Chondrocyte (in vitro differentiated cells): Measurements from ENCODE around the gene ADAMTS18. TPM values are rescaled to one million over a fixed set of nuclear protein-coding genes. Genes with fewer than 3 reads are reported as not detected.

Experiments used
- DNase-seq: peaks from one replicate; pipeline ENCODE4 v3.0.0; 2021; ENCODE audit warnings: mixed read lengths, low spot score
- H3K27ac Mint-ChIP-seq: one replicate; pipeline ENCODE4 v1.8.0; 2021; ENCODE audit warnings: mild to moderate bottlenecking, moderate library complexity, mixed read lengths; ENCODE audit not compliant: unreplicated experiment
- H3K27me3 Mint-ChIP-seq: 2 replicates; pipeline ENCODE4 v1.8.0; 2021; ENCODE audit warnings: low read depth, mixed read lengths
- H3K36me3 Mint-ChIP-seq: 2 replicates; pipeline ENCODE4 v1.8.0; 2021; ENCODE audit warnings: low read depth, mixed read lengths
- H3K4me1 Mint-ChIP-seq: 2 replicates; pipeline ENCODE4 v1.8.0; 2021; ENCODE audit warnings: low read depth, mild to moderate bottlenecking, mixed read lengths
- H3K4me3 Mint-ChIP-seq: one replicate; pipeline ENCODE4 v1.8.0; 2021; ENCODE audit warnings: mild to moderate bottlenecking, moderate library complexity, mixed read lengths; ENCODE audit not compliant: unreplicated experiment
- H3K9me3 Mint-ChIP-seq: 2 replicates; pipeline ENCODE4 v1.8.0; 2021; ENCODE audit warnings: low read depth, mixed read lengths
- CTCF ChIP-seq: fragments of 200-600 bp; sonication (generic); IDR thresholded peaks from 2 replicates; pipeline ENCODE4 v1.5.0; 2021; ENCODE audit warnings: antibody characterized with exemption, mild to moderate bottlenecking, moderate library complexity
- total RNA-seq: library from RNA; stranded (reverse); gene quantifications from 3 replicates; pipeline ENCODE4 v1.2.1, GENCODE V29; 2021

Gene ADAMTS18
- total RNA-seq, 1 donor from 2014 or later: not detected

- no peaks in the 10 kb centered on the region for H3K36me3 Mint-ChIP-seq
- no peaks in the 10 kb centered on the region for H3K9me3 Mint-ChIP-seq
- DNase-seq: no peak
- peaks cover 2% of the 10 kb centered on the region for H3K4me1 Mint-ChIP-seq
- H3K27ac Mint-ChIP-seq: no peak overlapping the region
- H3K4me3 Mint-ChIP-seq: no peak overlapping the region
- peaks cover 1% of the 10 kb centered on the region for H3K27me3 Mint-ChIP-seq
- TF ChIP-seq CTCF: no peak
These were observed 124.0 kb downstream of the ADAMTS18 start for GRCh38 chr16:77310877-77311276.

DNA sequence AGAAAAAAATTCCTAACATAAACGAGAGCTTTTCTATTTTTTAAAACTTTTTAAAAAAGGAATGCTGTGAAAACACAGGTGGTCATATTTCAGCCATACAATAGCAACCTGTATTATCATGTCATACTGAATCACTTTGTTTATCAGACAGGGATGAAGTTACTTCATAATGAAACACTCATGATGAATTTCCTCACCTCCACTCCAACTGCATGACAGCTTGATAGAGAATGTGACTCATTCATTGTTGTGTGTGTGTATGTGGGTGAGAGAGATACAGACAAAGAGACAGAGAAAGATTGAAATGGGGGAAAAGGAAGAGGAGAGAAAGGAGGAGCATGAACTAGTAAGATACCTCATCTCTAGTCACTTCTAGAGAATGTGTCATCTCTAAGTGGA, 126.7 kb downstream of the ADAMTS18 start:
- Mint-ChIP-seq H3K4me3 (no peak overlapping the region), H3K36me3 (no peaks in the 10 kb centered on the region), H3K27me3 (no peaks in the 10 kb centered on the region), H3K27ac (no peak overlapping the region), H3K4me1 (peaks cover 2% of the 10 kb centered on the region), H3K9me3 (no peaks in the 10 kb centered on the region)
- no peak for DNase-seq
- no peak for TF ChIP-seq CTCF

DNA sequence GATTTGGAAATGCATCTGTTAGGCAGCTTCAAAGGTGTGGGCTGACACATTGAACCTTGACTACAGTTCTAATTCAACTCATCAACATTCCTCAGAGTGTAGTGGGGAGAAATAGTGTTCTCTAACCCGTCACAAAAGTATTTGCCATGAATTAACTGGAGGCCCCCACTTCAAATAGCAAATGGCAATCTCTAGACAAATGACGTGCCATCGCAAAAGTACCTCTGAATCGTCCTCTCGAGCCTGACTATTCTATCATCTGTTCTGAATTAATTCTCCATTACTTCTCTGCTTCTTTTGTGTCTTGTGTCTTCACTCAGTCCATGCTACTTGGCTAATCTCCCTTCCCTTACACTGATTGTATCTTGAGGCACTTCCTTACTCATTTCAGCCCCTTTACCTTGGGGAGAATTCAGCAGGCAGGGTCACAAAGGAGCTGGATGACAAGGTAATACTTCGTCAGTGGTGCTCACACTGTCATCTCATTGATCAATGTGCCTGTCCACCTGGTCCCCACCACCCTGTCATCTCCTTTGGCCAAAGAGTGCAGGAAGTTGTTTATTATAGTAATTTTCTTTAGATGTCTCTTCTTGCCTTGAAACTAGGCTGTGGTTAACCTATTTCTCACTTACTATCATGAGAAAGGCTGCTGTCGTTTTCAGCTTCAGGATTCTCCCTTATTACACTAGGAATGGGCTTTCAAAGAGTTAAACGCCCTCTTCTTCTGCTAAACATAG, 127.2 kb downstream of the ADAMTS18 start:
- Mint-ChIP-seq H3K9me3 (no peaks in the 10 kb centered on the region), H3K4me1 (peaks cover 2% of the 10 kb centered on the region), H3K36me3 (no peaks in the 10 kb centered on the region), H3K27me3 (no peaks in the 10 kb centered on the region), H3K27ac (no peak overlapping the region), H3K4me3 (no peak overlapping the region)
- no peak for TF ChIP-seq CTCF
- no peak for DNase-seq

DNA sequence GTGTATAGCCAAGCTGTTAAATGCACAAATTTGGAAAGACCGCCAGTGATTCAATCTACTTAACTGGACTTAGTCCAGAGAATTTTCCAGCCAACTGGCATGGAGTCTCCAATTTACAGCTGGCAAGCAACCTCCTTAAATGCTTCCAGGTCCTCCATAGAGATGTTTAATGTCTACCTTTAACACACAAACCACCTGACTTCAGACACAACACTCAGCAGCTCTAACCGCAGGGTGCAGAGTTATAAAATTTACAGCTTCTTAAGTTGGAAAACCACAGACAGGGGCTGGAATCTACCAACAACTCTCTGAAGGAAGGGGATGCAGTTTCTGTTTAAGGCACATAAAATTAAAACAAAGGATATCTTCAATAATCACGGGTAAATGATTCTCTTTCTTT, 128.8 kb downstream of the ADAMTS18 start:
- H3K4me3 Mint-ChIP-seq: no peak overlapping the region
- no peaks in the 10 kb centered on the region for H3K9me3 Mint-ChIP-seq
- no peak for TF ChIP-seq CTCF
- H3K27me3 Mint-ChIP-seq: no peaks in the 10 kb centered on the region
- no peak for DNase-seq
- no peak overlapping the region for H3K27ac Mint-ChIP-seq
- peaks cover 6% of the 10 kb centered on the region for H3K4me1 Mint-ChIP-seq
- no peaks in the 10 kb centered on the region for H3K36me3 Mint-ChIP-seq

GRCh38 chr16:77304877-77305276, 130.0 kb downstream of the ADAMTS18 start:
- H3K4me3 Mint-ChIP-seq: no peak overlapping the region
- H3K27ac Mint-ChIP-seq: no peak overlapping the region
- no peaks in the 10 kb centered on the region for H3K9me3 Mint-ChIP-seq
- no peaks in the 10 kb centered on the region for H3K36me3 Mint-ChIP-seq
- TF ChIP-seq CTCF: no peak
- peaks cover 18% of the 10 kb centered on the region for H3K4me1 Mint-ChIP-seq
- no peak for DNase-seq
- no peaks in the 10 kb centered on the region for H3K27me3 Mint-ChIP-seq
